Measurements from ENCODE around the gene PHETA2. TPM values are rescaled to one million over a fixed set of nuclear protein-coding genes. Genes with fewer than 3 reads are reported as not detected.
"Not testable (repeated sequence)": the region's sequence is repeated elsewhere in the genome, so short reads cannot be mapped to it uniquely, and the experiment has no call there.

PHETA2 gene
- total RNA-seq, 1 experiment from 2014 or later, result 2.6 TPM

GRCh38 chr22:42127606-42128005, 53.6 kb downstream of the PHETA2 start:
- Histone ChIP-seq H3K9me3 (ENCODE audit: control insufficient read depth, low read depth, low read length) (no peaks in the 10 kb centered on the region), H3K27ac (ENCODE audit: insufficient read length, low read depth, low read length) (no peak overlapping the region), H2BK12ac (ENCODE audit: insufficient read length, low read depth, low read length) (no peak overlapping the region), H4K8ac (replicated peaks; ENCODE audit: insufficient read length, low read depth, low read length) (no peak overlapping the region), H3K18ac (ENCODE audit: insufficient read length, low read depth, low read length) (no peak overlapping the region), H4K91ac (ENCODE audit: insufficient read length, low read depth, low read length) (no peak overlapping the region), H3K56ac (ENCODE audit: insufficient read length, low read depth, low read length) (no peak overlapping the region), H3K4me2 (ENCODE audit: insufficient read depth, insufficient read length, low read length) (no peak overlapping the region), H3K23ac (ENCODE audit: insufficient read length, low read depth, low read length) (no peak overlapping the region), H2AFZ (ENCODE audit: low read length) (no peak overlapping the region), H4K20me1 (ENCODE audit: control insufficient read depth, insufficient read depth, insufficient read length) (no peaks in the 10 kb centered on the region), H3K14ac (ENCODE audit: insufficient read depth, low read length) (no peak overlapping the region), H4K5ac (ENCODE audit: insufficient read length, low read depth, low read length) (no peak overlapping the region), H3K79me1 (ENCODE audit: insufficient read depth, low read depth, low read length, poor library complexity, severe bottlenecking) (no peaks in the 10 kb centered on the region), H3K79me2 (ENCODE audit: insufficient read depth, low read length) (no peaks in the 10 kb centered on the region), H3K27me3 (ENCODE audit: insufficient read depth, low read length) (no peaks in the 10 kb centered on the region), H2BK5ac (ENCODE audit: insufficient read length, low read length) (no peak overlapping the region), H3K4me1 (ENCODE audit: insufficient read depth, low read length) (no peaks in the 10 kb centered on the region), H2BK20ac (ENCODE audit: low read depth, low read length, poor library complexity, severe bottlenecking) (no peak overlapping the region), H3K23me2 (ENCODE audit: insufficient read length, low read depth, low read length, poor library complexity, severe bottlenecking) (no peaks in the 10 kb centered on the region), H3K9ac (ENCODE audit: extremely low read depth, insufficient read length, low read length) (no peak overlapping the region), H3T11ph (ENCODE audit: low read length) (no peak overlapping the region), H2AK5ac (ENCODE audit: insufficient read length, low read length) (no peak overlapping the region), H2BK120ac (ENCODE audit: low read depth, low read length, poor library complexity, severe bottlenecking) (no peak overlapping the region), H3K4ac (ENCODE audit: low read depth, low read length) (no peak overlapping the region), H2BK15ac (ENCODE audit: low read depth, low read length) (no peak overlapping the region)
- no peak overlapping the region for H3K27ac Mint-ChIP-seq
- H3K27me3 Mint-ChIP-seq (ENCODE audit: low read depth), result peaks cover 19% of the 10 kb centered on the region
- no peak for TF ChIP-seq CTCF (conservative IDR thresholded peaks at IDR 0.05)
- H3K9me3 Mint-ChIP-seq, result peaks cover 2 to 3% of the 10 kb centered on the region in 2 experiments; a peak in 2 of 5 replicates
- DNase-seq, result no peak
- no peak overlapping the region for H3K4me3 Mint-ChIP-seq
- WGBS (ENCODE audit: extremely low coverage, insufficient read length, low lambda C conversion rate), result no CpG with 5 or more reads among the region's 16 CpGs
- H3K36me3 Mint-ChIP-seq (ENCODE audit: insufficient read depth in 1 of 3, low read depth in 3 of 3), result peaks cover 0 to 3% (median 3%) of the 10 kb centered on the region in 3 experiments; a peak in 4 of 7 replicates
- H3K4me1 Mint-ChIP-seq, result 0 out of 4 replicates have a peak, but pooled peaks cover 0 to 5% of the 10 kb centered on the region in 2 experiments

GRCh38 chr22:42128007-42128406, 54.0 kb downstream of the PHETA2 start:
- not testable (repeated sequence) for H3K79me2 ChIP-seq (ENCODE audit: insufficient read depth, low read length); H3K9me3 ChIP-seq (ENCODE audit: control insufficient read depth, low read depth, low read length); DNase-seq; H3K4me1 Mint-ChIP-seq; H3K9ac ChIP-seq (ENCODE audit: extremely low read depth, insufficient read length, low read length); H3K27me3 ChIP-seq (ENCODE audit: insufficient read depth, low read length); H2BK20ac ChIP-seq (ENCODE audit: low read depth, low read length, poor library complexity, severe bottlenecking); H3K27ac ChIP-seq (ENCODE audit: insufficient read length, low read depth, low read length); H2BK15ac ChIP-seq (ENCODE audit: low read depth, low read length); H3K27ac Mint-ChIP-seq; H3K36me3 Mint-ChIP-seq (ENCODE audit: insufficient read depth in 1 of 3, low read depth in 3 of 3); H3K4me3 Mint-ChIP-seq; H2BK12ac ChIP-seq (ENCODE audit: insufficient read length, low read depth, low read length); H3K9me3 Mint-ChIP-seq; H3K23ac ChIP-seq (ENCODE audit: insufficient read length, low read depth, low read length); H3K79me1 ChIP-seq (ENCODE audit: insufficient read depth, low read depth, low read length, poor library complexity, severe bottlenecking); H2BK120ac ChIP-seq (ENCODE audit: low read depth, low read length, poor library complexity, severe bottlenecking); H2AK5ac ChIP-seq (ENCODE audit: insufficient read length, low read length); H3K23me2 ChIP-seq (ENCODE audit: insufficient read length, low read depth, low read length, poor library complexity, severe bottlenecking); H2AFZ ChIP-seq (ENCODE audit: low read length); H3K4ac ChIP-seq (ENCODE audit: low read depth, low read length); H4K5ac ChIP-seq (ENCODE audit: insufficient read length, low read depth, low read length); H3T11ph ChIP-seq (ENCODE audit: low read length); H4K20me1 ChIP-seq (ENCODE audit: control insufficient read depth, insufficient read depth, insufficient read length); H3K14ac ChIP-seq (ENCODE audit: insufficient read depth, low read length); H3K4me2 ChIP-seq (ENCODE audit: insufficient read depth, insufficient read length, low read length); H2BK5ac ChIP-seq (ENCODE audit: insufficient read length, low read length); H4K91ac ChIP-seq (ENCODE audit: insufficient read length, low read depth, low read length); H3K4me1 ChIP-seq (ENCODE audit: insufficient read depth, low read length); H4K8ac ChIP-seq (replicated peaks; ENCODE audit: insufficient read length, low read depth, low read length); H3K18ac ChIP-seq (ENCODE audit: insufficient read length, low read depth, low read length); H3K56ac ChIP-seq (ENCODE audit: insufficient read length, low read depth, low read length)
- peaks cover 23% of the 10 kb centered on the region for H3K27me3 Mint-ChIP-seq (ENCODE audit: low read depth)
- WGBS (ENCODE audit: extremely low coverage, insufficient read length, low lambda C conversion rate), result no CpG with 5 or more reads among the region's 13 CpGs

Data from H9 (cell line).